ENCODE measurements around the gene NPAP1. TPM values are rescaled to one million over a fixed set of nuclear protein-coding genes. Genes with fewer than 3 reads are reported as not detected.

NPAP1 gene
- total and polyA plus RNA-seq, 2 donors (not counting 3 experiments of a cell fraction or from before 2014, with no cell fraction given) = not detected

DNA sequence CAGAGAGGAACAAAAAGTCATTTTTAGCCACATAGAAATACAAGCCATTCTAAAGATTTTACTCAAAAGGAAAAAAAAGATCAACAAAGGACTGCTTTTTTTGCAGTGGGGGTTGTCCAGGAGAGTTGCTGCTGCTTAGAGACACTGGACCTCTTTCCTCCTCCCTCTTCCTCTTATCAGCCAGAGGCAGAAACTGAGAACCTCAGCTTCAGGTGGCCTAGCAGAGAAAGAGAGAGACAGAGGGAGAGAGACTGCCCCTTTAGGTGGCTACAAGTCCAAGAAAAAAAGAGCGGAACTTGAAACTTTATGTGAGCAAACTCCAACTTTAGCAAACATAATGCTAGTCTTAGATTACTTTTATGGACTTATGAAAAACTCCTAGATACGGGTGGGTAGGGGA lies 54.2 kb downstream of the NPAP1 start:
- no peak overlapping the region for H2AFZ ChIP-seq (ENCODE audit: low read depth, low read length)
- H3K9me3 ChIP-seq (replicated peaks; ENCODE audit: control insufficient read depth, insufficient read depth, low read length) = peaks cover 6% of the 10 kb centered on the region
- no peaks in the 10 kb centered on the region for H4K20me1 ChIP-seq (replicated peaks; ENCODE audit: control insufficient read depth, extremely low read depth, insufficient read depth, low read length)
- BruUV-seq (replicated peaks) = no TSS peak
- H3K27me3 ChIP-seq (ENCODE audit: control insufficient read depth in 2 of 2, insufficient read depth in 2 of 2, low read length in 2 of 2) = no peaks in the 10 kb centered on the region
- no peak for DNase-seq (ENCODE audit: low read depth, low spot score)
- dilution Hi-C loops (cut with MboI; ENCODE audit: extremely low pct_ligation_motif_present, low sequenced_read_pairs) = no loop called here
- ChIA-PET CTCF (no interaction called here), POLR2A (no interaction called here)
- no peak for FAIRE-seq
- H3K36me3 ChIP-seq (ENCODE audit: control insufficient read depth in 2 of 2, extremely low read depth in 1 of 2, insufficient read depth in 2 of 2, low read length in 2 of 2) = no peaks in the 10 kb centered on the region
- TF ChIP-seq POLR2AphosphoS5 (IDR thresholded peaks at IDR 0.05; ENCODE audit: insufficient read depth, low read depth, low read length) = no peak
- TF ChIP-seq EZH2 (IDR thresholded peaks at IDR 0.05; ENCODE audit: borderline replicate concordance, low read depth, low read length, severe bottlenecking) = no peak
- no peak for TF ChIP-seq JUN (IDR thresholded peaks at IDR 0.05; ENCODE audit: borderline replicate concordance, insufficient read depth, insufficient read length, low read depth)
- no peak for TF ChIP-seq POLR2A (IDR thresholded peaks at IDR 0.05; ENCODE audit: low read depth, low read length)
- TF ChIP-seq, protein P1, sequence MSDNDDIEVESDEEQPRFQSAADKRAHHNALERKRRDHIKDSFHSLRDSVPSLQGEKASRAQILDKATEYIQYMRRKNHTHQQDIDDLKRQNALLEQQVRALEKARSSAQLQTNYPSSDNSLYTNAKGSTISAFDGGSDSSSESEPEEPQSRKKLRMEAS (IDR thresholded peaks at IDR 0.05; ENCODE audit: insufficient read depth, insufficient read length) = no peak
- no peak for TF ChIP-seq MYC (IDR thresholded peaks at IDR 0.05; ENCODE audit: low read depth, low read length)
- TF ChIP-seq, protein P2, sequence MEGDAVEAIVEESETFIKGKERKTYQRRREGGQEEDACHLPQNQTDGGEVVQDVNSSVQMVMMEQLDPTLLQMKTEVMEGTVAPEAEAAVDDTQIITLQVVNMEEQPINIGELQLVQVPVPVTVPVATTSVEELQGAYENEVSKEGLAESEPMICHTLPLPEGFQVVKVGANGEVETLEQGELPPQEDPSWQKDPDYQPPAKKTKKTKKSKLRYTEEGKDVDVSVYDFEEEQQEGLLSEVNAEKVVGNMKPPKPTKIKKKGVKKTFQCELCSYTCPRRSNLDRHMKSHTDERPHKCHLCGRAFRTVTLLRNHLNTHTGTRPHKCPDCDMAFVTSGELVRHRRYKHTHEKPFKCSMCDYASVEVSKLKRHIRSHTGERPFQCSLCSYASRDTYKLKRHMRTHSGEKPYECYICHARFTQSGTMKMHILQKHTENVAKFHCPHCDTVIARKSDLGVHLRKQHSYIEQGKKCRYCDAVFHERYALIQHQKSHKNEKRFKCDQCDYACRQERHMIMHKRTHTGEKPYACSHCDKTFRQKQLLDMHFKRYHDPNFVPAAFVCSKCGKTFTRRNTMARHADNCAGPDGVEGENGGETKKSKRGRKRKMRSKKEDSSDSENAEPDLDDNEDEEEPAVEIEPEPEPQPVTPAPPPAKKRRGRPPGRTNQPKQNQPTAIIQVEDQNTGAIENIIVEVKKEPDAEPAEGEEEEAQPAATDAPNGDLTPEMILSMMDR (IDR thresholded peaks at IDR 0.05; ENCODE audit: extremely low read depth in 1 of 2, insufficient read depth in 1 of 2, low read depth in 1 of 2, low read length in 2 of 2) = no peak
- no peak for TF ChIP-seq GATA2 (IDR thresholded peaks at IDR 0.05; ENCODE audit: insufficient read depth, insufficient read length, low read depth, low read length)
- no peak for TF ChIP-seq FOS (IDR thresholded peaks at IDR 0.05; ENCODE audit: borderline replicate concordance, insufficient read depth, low read length)
- no peaks in the 10 kb centered on the region for H3K4me1 ChIP-seq (ENCODE audit: control insufficient read depth, extremely low read depth, insufficient read depth, low read length)
- intact Hi-C loops (cut with micrococcal nuclease) = no loop called here
- no peaks in the 10 kb centered on the region for H3K9me1 ChIP-seq (replicated peaks; ENCODE audit: control insufficient read depth, extremely low read depth, insufficient read depth, low read length)
- H3K9ac ChIP-seq (replicated peaks; ENCODE audit: extremely low read depth, insufficient read depth, low read length) = no peak overlapping the region
- H3K4me2 ChIP-seq (ENCODE audit: insufficient read depth, low read length) = no peak overlapping the region
- H3K79me2 ChIP-seq (ENCODE audit: control insufficient read depth, insufficient read depth, low read length) = no peaks in the 10 kb centered on the region
- no peak overlapping the region for H3K27ac ChIP-seq (ENCODE audit: insufficient read depth, low read depth, low read length)
- no peak overlapping the region for H3K4me3 ChIP-seq (replicated peaks in 1 of 3; ENCODE audit: insufficient read depth in 1 of 3, low read depth in 1 of 3, low read length in 3 of 3)
